HepG2 (cell line): Measurements from ENCODE around the gene EMC8. TPM values are rescaled to one million over a fixed set of nuclear protein-coding genes. Genes with fewer than 3 reads are reported as not detected.

Experiments used
- CEBPB ChIP-seq: IDR thresholded peaks from 2 replicates; pipeline ENCODE4 v1.6.1; 2011; ENCODE audit warnings: low read depth, low read length, improper control_type of control experiment, borderline replicate concordance
- FOXA3 ChIP-seq: IDR thresholded peaks from 2 replicates; pipeline ENCODE4 v1.6.1; 2016; ENCODE audit warnings: missing genetic modification reagents, missing compliant biosample characterization
- GZF1 ChIP-seq: sonication (generic); formaldehyde crosslinking; IDR thresholded peaks from 2 replicates; pipeline ENCODE4 v1.5.1; 2020; ENCODE audit warnings: mild to moderate bottlenecking, missing genetic modification reagents
- HMG20B ChIP-seq: conservative IDR thresholded peaks from 2 replicates; pipeline ENCODE4 v1.6.1; 2016; ENCODE audit warnings: missing genetic modification reagents, missing compliant biosample characterization
- REL ChIP-seq: sonication (generic); formaldehyde crosslinking; conservative IDR thresholded peaks from 2 replicates; pipeline ENCODE4 v1.8.0; 2022; ENCODE audit warnings: mild to moderate bottlenecking, missing genetic modification reagents, moderate library complexity
- SMARCE1 ChIP-seq: fragments of 450-650 bp; IDR thresholded peaks from 2 replicates; pipeline ENCODE4 v1.6.1; 2017; ENCODE audit warnings: borderline replicate concordance
- TEAD3 ChIP-seq: optimal IDR thresholded peaks from 2 replicates; pipeline ENCODE3; 2016; ENCODE audit warnings: borderline replicate concordance
- ZBTB7B ChIP-seq: sonication (generic); formaldehyde crosslinking; IDR thresholded peaks from 2 replicates; pipeline ENCODE4 v1.4.0; 2020; ENCODE audit warnings: missing genetic modification reagents
- ZHX2 ChIP-seq, 2 experiments: sonication (generic) in 1 of 2; formaldehyde crosslinking in 1 of 2; IDR thresholded peaks; 2 replicates each; pipeline versions ENCODE4 v1.6.1 to v1.9.0; 2014 to 2022; ENCODE audit warnings: antibody characterized with exemption in 1 of 2, borderline replicate concordance in 1 of 2, inconsistent platforms in 1 of 2, low read depth in 1 of 2, missing genetic modification reagents in 1 of 2
- ZNF160 ChIP-seq: sonication (generic); formaldehyde crosslinking; IDR thresholded peaks from 2 replicates; pipeline ENCODE4 v1.8.0; 2022; ENCODE audit warnings: mild to moderate bottlenecking, inconsistent platforms, missing genetic modification reagents
- ZNF646 ChIP-seq: sonication (generic); formaldehyde crosslinking; IDR thresholded peaks from 2 replicates; pipeline ENCODE4 v1.9.0; 2021; ENCODE audit warnings: mild to moderate bottlenecking, missing genetic modification reagents
- ZNF749 ChIP-seq: sonication (generic); formaldehyde crosslinking; IDR thresholded peaks from 2 replicates; pipeline ENCODE4 v1.8.0; 2022; ENCODE audit warnings: mild to moderate bottlenecking, missing genetic modification reagents, moderate library complexity, borderline replicate concordance
- polyA plus RNA-seq, 8 experiments: library from polyadenylated mRNA; depleted of rRNA in 3 of 8; stranded (reverse) in 7 of 8; unstranded in 1 of 8; fragments of >200 nt; fragmentation: Illumina TruSeq in 4 of 8; extraction: Trizol in 4 of 8; gene quantifications; 2 replicates each; pipeline versions ENCODE4 v1.2.1 to v1.2.3, GENCODE V29; 2011 to 2016; ENCODE audit warnings: low read depth in 4 of 8, missing spikeins in 1 of 8, mixed read lengths in 1 of 8; ENCODE audit not compliant: insufficient read depth in 1 of 8
- total RNA-seq, 5 experiments: library from RNA; depleted of rRNA; stranded (reverse); fragments of >200 nt; fragmentation: Illumina TruSeq; extraction: Trizol; gene quantifications; 2 replicates each; pipeline ENCODE4 v1.2.3, GENCODE V29; 2016; ENCODE audit warnings: low read depth in 1 of 5
- TF ChIP-seq, protein P1 (sequence below): IDR thresholded peaks from 2 replicates; pipeline ENCODE4 v1.6.1; 2016; ENCODE audit warnings: mild to moderate bottlenecking, missing biosample characterization, missing genetic modification reagents
- TF ChIP-seq, protein P2 (sequence below): IDR thresholded peaks from 2 replicates; pipeline ENCODE4 v1.6.1; 2016

The EMC8 gene
- total and polyA plus RNA-seq, 2 of the 13 experiments (the other 11 are each of a cell fraction or from before 2014, with no cell fraction given) = 55.0 to 76.0 TPM

DNA sequence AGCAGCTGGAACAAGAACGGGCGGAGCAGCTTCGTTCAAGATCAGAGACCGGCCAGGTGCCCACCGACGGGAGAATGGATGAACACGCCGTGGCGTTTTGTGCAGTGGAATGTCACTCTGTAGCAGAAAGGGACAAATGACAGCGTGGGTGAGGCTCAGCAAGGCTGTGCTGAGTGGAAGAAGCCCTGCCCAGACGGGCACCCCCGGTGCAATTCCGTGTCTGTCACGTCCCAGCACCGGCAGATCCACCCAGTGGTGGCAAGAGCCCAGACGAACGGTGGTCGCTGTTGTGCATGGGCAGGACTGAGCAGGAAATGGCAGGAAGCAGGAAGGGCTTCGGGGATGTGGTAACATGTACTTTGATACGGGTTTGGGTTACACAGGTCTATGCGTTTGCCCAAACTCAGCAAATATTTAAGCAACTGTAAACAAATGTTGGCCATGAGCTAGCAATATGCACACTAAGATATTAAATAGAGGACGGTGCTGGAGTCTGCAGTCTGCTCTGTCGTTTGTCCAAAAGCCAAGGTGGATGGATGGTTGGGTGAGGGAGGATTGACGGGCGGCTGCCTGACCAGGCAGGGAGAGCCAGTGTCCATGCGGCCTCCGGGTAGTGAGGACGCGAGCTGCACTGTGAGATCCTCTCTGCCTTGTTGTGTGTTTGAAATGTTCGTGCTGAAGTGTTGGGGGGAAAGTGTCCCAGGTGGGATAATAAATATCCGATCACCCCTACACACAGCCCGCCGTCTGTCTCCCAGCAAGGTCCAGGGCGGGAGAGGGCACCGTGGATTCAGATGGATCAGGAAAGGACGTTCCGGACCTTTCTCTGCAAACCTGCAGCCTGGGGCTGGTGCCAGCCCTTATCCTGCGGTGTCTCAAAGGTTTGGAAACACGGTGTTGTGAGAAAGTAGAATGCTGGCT lies 48.6 kb upstream of the EMC8 start (continued):
- TF ChIP-seq ZNF646 (CRISPR knock-in tag) (no peak; the same call in 1 of the 2 replicates), GZF1 (CRISPR knock-in tag) (peak; percentile 40; the same call in 1 of the 2 replicates), ZNF160 (CRISPR knock-in tag) (peak; percentile 53; the same call in 1 of the 2 replicates), ZHX2 (IDR thresholded peaks at IDR 0.05; ENCODE audit: low read depth) (peak; percentile 62; the same call in 1 of the 2 replicates), ZHX2 (CRISPR knock-in tag; IDR thresholded peaks at IDR 0.05; ENCODE audit: borderline replicate concordance) (no peak; the same call in 1 of the 2 replicates), ZBTB7B (peak; percentile 100), CEBPB (peak; percentile 94), TEAD3 (CRISPR knock-in tag) (peak; percentile 83), HMG20B (CRISPR knock-in tag) (no peak; the same call in 1 of the 2 replicates), ZNF749 (peak; percentile 79; the same call in 1 of the 2 replicates), REL (peak; percentile 91; the same call in 1 of the 2 replicates), FOXA3 (peak; percentile 94), SMARCE1 (no peak)
- TF ChIP-seq, protein P1, sequence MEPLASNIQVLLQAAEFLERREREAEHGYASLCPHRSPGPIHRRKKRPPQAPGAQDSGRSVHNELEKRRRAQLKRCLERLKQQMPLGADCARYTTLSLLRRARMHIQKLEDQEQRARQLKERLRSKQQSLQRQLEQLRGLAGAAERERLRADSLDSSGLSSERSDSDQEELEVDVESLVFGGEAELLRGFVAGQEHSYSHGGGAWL = peak; percentile 42; the same call in 1 of the 2 replicates
- TF ChIP-seq, protein P2, sequence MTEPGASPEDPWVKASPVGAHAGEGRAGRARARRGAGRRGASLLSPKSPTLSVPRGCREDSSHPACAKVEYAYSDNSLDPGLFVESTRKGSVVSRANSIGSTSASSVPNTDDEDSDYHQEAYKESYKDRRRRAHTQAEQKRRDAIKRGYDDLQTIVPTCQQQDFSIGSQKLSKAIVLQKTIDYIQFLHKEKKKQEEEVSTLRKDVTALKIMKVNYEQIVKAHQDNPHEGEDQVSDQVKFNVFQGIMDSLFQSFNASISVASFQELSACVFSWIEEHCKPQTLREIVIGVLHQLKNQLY = peak; percentile 89; the same call in 1 of the 2 replicates
